Right cardiac atrium (tissue), 5 donors: ENCODE results near the gene OR51B5. TPM values are rescaled to one million over a fixed set of nuclear protein-coding genes. Genes with fewer than 3 reads are reported as not detected.
"Not testable (repeated sequence)": the region's sequence is repeated elsewhere in the genome, so short reads cannot be mapped to it uniquely, and the experiment has no call there.

Source experiments
- ATAC-seq, 2 donors: fragments of 200-7000 bp; cut with Tn5 transposase; one replicate each; pipeline versions ENCODE4 v1.8.0 to v1.9.1; 2020; ENCODE audit warnings: moderate library complexity in 2 of 2, mild to moderate bottlenecking in 1 of 2
- DNase-seq, 3 donors: peaks; one replicate each; pipeline ENCODE4 v3.0.0-alpha.2; 2020
- H3K27ac ChIP-seq: one replicate; pipeline ENCODE4 v1.5.1; 2013; ENCODE audit warnings: mild to moderate bottlenecking, low read length, control low read depth, moderate library complexity
- H3K27me3 ChIP-seq: one replicate; pipeline ENCODE4 v1.6.1; 2013; ENCODE audit not compliant: control insufficient read depth, insufficient read depth
- H3K4me1 ChIP-seq: one replicate; pipeline ENCODE4 v1.6.1; 2013; ENCODE audit warnings: low read length; ENCODE audit not compliant: control insufficient read depth, insufficient read depth
- H3K4me3 ChIP-seq: one replicate; pipeline ENCODE4 v1.5.1; 2013; ENCODE audit warnings: low read length, control low read depth
- H3K9me3 ChIP-seq: one replicate; pipeline ENCODE4 v1.6.1; 2013; ENCODE audit warnings: low read length; ENCODE audit not compliant: control insufficient read depth
- WGBS: extraction: QIAGEN DNeasy Blood & Tissue Kit; methylation state at CpG from one replicate; pipeline ENCODE4 v1.1.7; 2013; 5-methylcytosine and 5-hydroxymethylcytosine counted together
- intact Hi-C, 4 donors: fragments of 100-400 bp; cut with DNase I; formaldehyde crosslinking; loops; one replicate each; pipeline versions ENCODE4 v1.11.0 to v1.14.0; 2022 to 2023
- long read RNA-seq, 4 donors: library from polyadenylated mRNA; unstranded; transcript quantifications; one replicate each; pipeline ENCODE4 v2.0.0, GENCODE V29; 2020 to 2021
- polyA plus RNA-seq: library from polyadenylated mRNA; stranded (reverse); fragments of 200-250 nt; gene quantifications from one replicate; pipeline ENCODE4 v1.2.3, GENCODE V29; 2013
- total RNA-seq, 4 donors: library from RNA; stranded (reverse); fragmentation: NEBNext Ultra II Directional; extraction: Animal tissue kit (Norgen Biotek cat#: 25700); gene quantifications; one replicate each; pipeline ENCODE4 v1.2.1, GENCODE V29; 2021
- donor health status: healthy with polysubstance abuse.
- donor health status: DM: no; HTN: yes; CAD: no.
- donor health status: DM: no; HTN: no; CAD: no.
- donor health status: DM: no; HTN: yes; CAD: no; lungs with severe emphysema.
- donor health status: DM: yes; HTN: yes; CAD: no.

Gene OR51B5, protein sequence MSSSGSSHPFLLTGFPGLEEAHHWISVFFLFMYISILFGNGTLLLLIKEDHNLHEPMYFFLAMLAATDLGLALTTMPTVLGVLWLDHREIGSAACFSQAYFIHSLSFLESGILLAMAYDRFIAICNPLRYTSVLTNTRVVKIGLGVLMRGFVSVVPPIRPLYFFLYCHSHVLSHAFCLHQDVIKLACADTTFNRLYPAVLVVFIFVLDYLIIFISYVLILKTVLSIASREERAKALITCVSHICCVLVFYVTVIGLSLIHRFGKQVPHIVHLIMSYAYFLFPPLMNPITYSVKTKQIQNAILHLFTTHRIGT
- under 1 TPM in 1 of 4 donors, not detected in 3; 0.33 TPM for total RNA-seq
- polyA plus RNA-seq = 0.14 TPM
- long read RNA-seq, donor 1 = 0 reads
- long read RNA-seq, donor 2 = 0 reads
- long read RNA-seq, donor 3 = 0 reads
- long read RNA-seq, donor 4 = 0 reads

GRCh38 chr11:5343474-5344335 is at the start of gene OR51B5:
Gene OR51B5 (minus strand): TSS chr11:5343524. CDS start chr11:5343524, 0 bp downstream.
- Histone ChIP-seq H3K4me1 (no peaks in the 10 kb centered on the region), H3K27me3 (no peaks in the 10 kb centered on the region), H3K9me3 (no peaks in the 10 kb centered on the region), H3K27ac (no peak within 1 kb of the TSS), H3K4me3 (no peak within 1 kb of the TSS)
- WGBS = 72% methylated on average over 6 of the region's 6 CpGs
- ATAC-seq (no peak), DNase-seq (no peak)
- intact Hi-C loops = no loop called here

GRCh38 chr11:5390210-5390609 is 46.9 kb upstream of the OR51B5 start:
- DNase-seq = no peak
- intact Hi-C loops = no loop called here
- Histone ChIP-seq H3K9me3 (no peaks in the 10 kb centered on the region), H3K27me3 (no peaks in the 10 kb centered on the region), H3K4me3 (no peak overlapping the region), H3K4me1 (no peaks in the 10 kb centered on the region), H3K27ac (no peak overlapping the region)
- 73% methylated on average over 2 of the region's 2 CpGs for WGBS
- ATAC-seq = no peak

- DNase-seq (no peak), ATAC-seq (no peak)
- Histone ChIP-seq H3K27me3 (no peaks in the 10 kb centered on the region), H3K27ac (no peak overlapping the region), H3K4me1 (no peaks in the 10 kb centered on the region), H3K4me3 (no peak overlapping the region), H3K9me3 (no peaks in the 10 kb centered on the region)
- intact Hi-C loops = loop anchor here in 3 of 4 donors (5.0 to 10.0 kb wide), 2 partner anchors 260 to 262 kb away; no protein-coding TSS in a partner anchor
- WGBS = 48% methylated on average over 2 of the region's 2 CpGs
These were observed 41.0 kb upstream of the OR51B5 start for GRCh38 chr11:5384335-5384734.

- Histone ChIP-seq H3K27me3 (no peaks in the 10 kb centered on the region), H3K27ac (no peak within 1 kb of the TSS), H3K4me1 (no peaks in the 10 kb centered on the region), H3K4me3 (no peak within 1 kb of the TSS), H3K9me3 (no peaks in the 10 kb centered on the region)
- WGBS = 30% methylated on average over 1 of the region's 1 CpG
- DNase-seq (no peak), ATAC-seq (no peak)
- intact Hi-C loops = loop anchor here in 3 of 4 donors (5.0 to 10.0 kb wide), 2 partner anchors 259 to 261 kb away; no protein-coding TSS in a partner anchor
These were observed 40.3 kb upstream of the OR51B5 start, which contains the start of gene OR51M1 for GRCh38 chr11:5383576-5383975. Gene OR51M1 (plus strand): TSS chr11:5383812. CDS start chr11:5389399, 5,587 bp downstream.

DNA sequence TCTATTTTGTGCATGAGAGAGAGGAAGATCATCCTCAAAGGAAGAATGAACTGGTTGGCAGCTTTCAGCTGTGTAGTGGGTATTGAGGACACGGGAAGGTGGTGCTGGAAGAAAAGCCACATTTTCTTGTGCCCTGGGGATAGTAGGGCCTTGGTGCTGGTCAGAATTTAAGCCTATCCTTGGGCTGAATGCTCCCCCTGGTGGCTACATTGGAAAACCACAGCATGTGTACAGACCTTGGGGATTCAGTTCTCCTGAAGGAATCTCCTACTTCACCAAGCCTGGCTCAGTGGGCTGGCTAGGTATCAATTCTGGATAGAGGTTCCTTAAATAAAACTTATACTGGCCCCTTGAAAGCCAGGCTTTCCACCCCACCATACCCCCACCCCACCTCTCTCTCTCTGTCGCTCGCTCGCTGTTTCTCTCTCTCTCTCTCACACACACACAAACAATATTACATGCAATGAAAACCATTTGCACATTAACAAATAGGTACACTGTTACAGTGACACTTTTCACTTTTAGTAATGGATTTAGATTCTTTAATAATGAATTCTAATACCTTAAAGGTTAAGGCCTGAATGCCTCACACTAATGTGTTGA is 37.5 kb upstream of the OR51B5 start:
- DNase-seq = peak in 2 of 3 donors; percentile 17 to 25
- Histone ChIP-seq H3K27ac (no peak overlapping the region), H3K4me3 (no peak overlapping the region), H3K9me3 (no peaks in the 10 kb centered on the region), H3K4me1 (no peaks in the 10 kb centered on the region), H3K27me3 (no peaks in the 10 kb centered on the region)
- 76% methylated on average over 4 of the region's 4 CpGs for WGBS
- ATAC-seq = peak; percentile 66 to 70
- intact Hi-C loops = loop anchor here in 3 of 4 donors (2.0 to 10.0 kb wide), 3 partner anchors 176 to 259 kb away; no protein-coding TSS in a partner anchor

DNA sequence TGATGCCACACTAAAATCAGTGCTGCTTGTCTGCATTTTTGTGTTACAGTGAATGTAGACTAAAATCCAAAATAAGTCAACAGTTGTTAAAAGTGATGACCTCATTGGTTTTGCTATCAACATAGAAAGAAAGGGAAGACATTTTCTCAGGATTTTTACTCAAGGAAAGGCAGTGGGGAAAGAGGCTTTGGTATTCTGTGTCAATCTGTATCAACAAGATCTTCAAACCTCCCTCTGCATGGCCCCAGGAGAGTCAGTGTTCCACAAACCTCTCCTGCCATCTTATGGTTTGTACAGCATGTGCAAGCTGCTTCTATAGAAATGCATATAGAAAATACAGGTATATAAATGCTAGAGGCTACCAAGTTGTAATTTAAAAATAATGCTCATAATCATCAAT is 26.5 kb upstream of the OR51B5 start:
- H3K4me3 ChIP-seq = no peak overlapping the region
- intact Hi-C loops = no loop called here
- DNase-seq = no peak

DNA sequence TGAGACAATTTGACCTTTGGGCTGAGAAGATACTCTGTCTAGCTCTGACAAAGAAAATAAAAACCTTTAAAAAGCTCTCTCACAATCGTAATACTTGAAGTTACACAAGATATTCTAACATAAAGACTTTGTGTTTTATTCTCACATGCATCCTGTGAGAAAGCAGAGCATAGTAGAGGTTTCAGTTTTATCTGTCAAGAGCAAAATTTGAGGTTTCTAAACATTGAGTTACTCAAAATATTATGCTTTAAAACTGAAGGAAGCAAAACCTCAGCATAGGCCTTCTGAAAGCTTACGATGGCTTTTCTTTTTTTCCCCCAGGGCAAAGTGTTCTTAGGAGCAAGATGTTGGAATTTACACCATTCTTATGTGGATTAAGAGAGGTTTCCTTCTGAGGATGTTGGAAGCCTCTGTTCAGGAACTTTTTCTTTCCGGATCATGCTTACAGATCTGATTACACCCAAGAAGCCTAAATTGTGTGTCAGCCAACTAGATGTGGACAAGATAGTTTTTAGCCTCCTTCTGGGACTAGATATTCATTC is 25.2 kb upstream of the OR51B5 start:
- intact Hi-C loops = no loop called here
- Histone ChIP-seq H3K4me3 (no peak overlapping the region), H3K27me3 (no peaks in the 10 kb centered on the region), H3K27ac (no peak overlapping the region), H3K4me1 (no peaks in the 10 kb centered on the region), H3K9me3 (no peaks in the 10 kb centered on the region)
- no peak for DNase-seq
- 58% methylated on average over 3 of the region's 3 CpGs for WGBS
- ATAC-seq = no peak

More for the DNA sequence above, 26.5 kb upstream of the OR51B5 start:
- H3K9me3 ChIP-seq = no peaks in the 10 kb centered on the region
- no peak for ATAC-seq
- H3K4me1 ChIP-seq = no peaks in the 10 kb centered on the region
- H3K27ac ChIP-seq = no peak overlapping the region
- H3K27me3 ChIP-seq = no peaks in the 10 kb centered on the region

DNA sequence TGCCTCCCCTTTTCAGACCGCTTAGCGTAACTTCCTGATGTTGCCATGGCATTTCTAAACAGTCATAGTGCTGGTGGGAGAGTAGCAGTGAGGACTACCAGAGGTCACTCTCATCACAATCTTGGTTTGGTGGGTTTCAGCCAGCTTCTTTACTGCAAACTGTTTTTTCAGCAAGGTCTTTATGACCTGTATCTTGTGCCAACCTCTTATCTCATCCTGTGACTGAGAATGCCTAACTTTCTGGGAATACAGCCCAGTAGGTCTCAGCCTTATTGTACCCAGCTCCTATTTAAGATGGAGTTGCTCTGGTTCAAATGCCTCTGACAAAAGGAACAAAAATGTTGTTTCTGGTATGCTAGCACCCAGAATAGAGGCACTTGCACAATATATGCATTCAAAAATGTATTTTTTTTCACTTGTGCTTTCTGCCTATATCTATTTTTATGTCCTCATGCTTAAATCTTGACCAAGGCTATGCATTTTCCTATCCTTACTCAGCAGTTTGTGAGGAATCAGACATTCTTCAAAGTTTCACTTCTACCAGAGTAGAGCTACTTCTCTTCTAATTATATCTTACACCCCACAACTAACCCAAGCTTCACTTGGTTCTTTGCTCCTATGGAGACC is 24.2 kb upstream of the OR51B5 start:
- no peak overlapping the region for H3K4me3 ChIP-seq
- WGBS = 52% methylated on average over 2 of the region's 2 CpGs
- ATAC-seq (no peak), DNase-seq (no peak)
- no peaks in the 10 kb centered on the region for H3K27me3 ChIP-seq
- intact Hi-C loops = no loop called here
- H3K4me1 ChIP-seq = no peaks in the 10 kb centered on the region
- H3K27ac ChIP-seq = no peak overlapping the region
- H3K9me3 ChIP-seq = no peaks in the 10 kb centered on the region

GRCh38 chr11:5366856-5367255 is 23.5 kb upstream of the OR51B5 start:
- no peak overlapping the region for H3K4me3 ChIP-seq
- no peaks in the 10 kb centered on the region for H3K27me3 ChIP-seq
- no peak overlapping the region for H3K27ac ChIP-seq
- no peaks in the 10 kb centered on the region for H3K4me1 ChIP-seq
- ATAC-seq (no peak), DNase-seq (no peak)
- no peaks in the 10 kb centered on the region for H3K9me3 ChIP-seq
- intact Hi-C loops = no loop called here
- WGBS = 49% methylated on average over 1 of the region's 1 CpG

DNA sequence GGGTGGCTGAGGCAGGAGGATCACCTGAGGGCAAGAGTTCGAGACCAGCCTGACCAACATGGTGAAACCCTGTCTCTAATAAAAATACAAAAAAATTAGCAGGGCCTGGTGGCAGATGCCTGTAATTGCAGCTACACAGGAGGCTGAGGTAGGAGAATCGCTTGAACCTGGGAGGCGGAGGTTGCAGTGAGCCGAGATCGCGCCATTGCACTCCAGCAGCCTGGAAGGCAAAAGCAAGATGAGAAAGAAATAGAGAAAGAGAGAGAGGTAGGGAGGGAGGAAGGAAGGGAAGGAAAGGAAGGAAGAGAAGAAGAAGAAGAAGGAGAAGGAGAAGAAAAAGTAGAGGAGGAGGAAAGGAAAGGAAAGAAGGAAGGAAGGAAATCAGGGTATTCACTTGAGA is 23.0 kb upstream of the OR51B5 start:
- H3K27ac ChIP-seq, H3K9me3 ChIP-seq, DNase-seq, intact Hi-C loops, H3K27me3 ChIP-seq, ATAC-seq, H3K4me1 ChIP-seq, H3K4me3 ChIP-seq: not testable (repeated sequence)
- WGBS = 94% methylated on average over 6 of the region's 6 CpGs
